ENCODE measurements around the gene TAS2R43. TPM values are rescaled to one million over a fixed set of nuclear protein-coding genes. Genes with fewer than 3 reads are reported as not detected.
"Not testable (repeated sequence)": the region's sequence is repeated elsewhere in the genome, so short reads cannot be mapped to it uniquely, and the experiment has no call there.

The TAS2R43 gene
- polyA plus RNA-seq, 1 donor: 0.48 TPM

DNA sequence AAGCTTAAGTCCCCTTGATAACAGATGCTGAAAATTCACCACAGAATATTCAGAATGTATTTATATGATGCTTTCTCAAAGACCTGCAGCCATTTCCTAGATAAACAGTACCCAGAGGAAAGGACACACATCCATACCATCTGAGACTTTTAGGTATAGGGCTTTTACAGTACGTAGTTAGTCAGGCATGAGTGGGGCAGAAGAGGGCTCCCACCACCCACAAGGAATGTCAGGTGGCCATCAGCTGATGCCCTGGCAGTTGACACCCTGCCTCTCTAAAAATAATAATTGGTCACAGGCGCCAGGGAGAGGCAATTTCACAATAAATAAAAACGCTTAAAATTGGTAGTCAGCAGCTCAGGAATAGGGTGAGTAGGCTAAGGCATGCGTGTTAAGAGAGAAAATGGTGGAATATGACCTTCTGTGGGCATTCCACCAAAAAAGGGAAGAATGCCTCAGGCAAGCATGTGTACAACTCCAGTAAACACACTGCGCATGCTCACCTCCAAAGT is 22.2 kb downstream of the TAS2R43 start:
- Histone ChIP-seq H3K27ac (ENCODE audit: low read length) (no peak overlapping the region), H3K9me3 (ENCODE audit: control insufficient read depth, low read depth, low read length) (no peaks in the 10 kb centered on the region), H3K27me3 (ENCODE audit: control insufficient read depth, insufficient read depth, low read length) (no peaks in the 10 kb centered on the region), H3K4me1 (ENCODE audit: control insufficient read depth, insufficient read depth, low read length) (no peaks in the 10 kb centered on the region), H3K4me3 (ENCODE audit: low read length) (no peak overlapping the region), H3K36me3 (ENCODE audit: control insufficient read depth, insufficient read depth, low read length) (no peaks in the 10 kb centered on the region)
- 79% methylated on average over 4 of the region's 5 CpGs for WGBS (ENCODE audit: insufficient coverage, low lambda C conversion rate)
- DNase-seq: no peak

DNA sequence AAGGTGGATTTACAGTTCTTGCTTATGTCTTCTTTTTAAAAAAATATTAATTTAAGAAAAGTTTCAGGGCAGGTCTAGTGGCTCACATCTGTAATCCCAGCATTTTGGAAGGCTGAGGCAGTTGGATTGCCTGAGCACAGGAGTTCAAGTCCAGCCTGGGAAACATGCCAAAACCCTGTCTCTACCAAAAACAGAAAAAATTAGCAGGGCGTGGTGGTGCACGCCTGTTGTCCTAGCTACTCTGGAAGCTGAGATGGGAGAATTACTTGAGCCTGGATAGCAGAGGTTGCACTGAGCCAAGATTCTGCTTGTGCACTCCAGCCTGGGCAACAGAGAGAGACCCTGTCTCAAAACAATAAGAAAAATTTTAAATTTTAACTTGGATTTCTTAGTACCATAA is 24.6 kb downstream of the TAS2R43 start:
- no peak for DNase-seq
- Histone ChIP-seq H3K4me1 (ENCODE audit: control insufficient read depth, insufficient read depth, low read length) (no peaks in the 10 kb centered on the region), H3K9me3 (ENCODE audit: control insufficient read depth, low read depth, low read length) (no peaks in the 10 kb centered on the region), H3K27me3 (ENCODE audit: control insufficient read depth, insufficient read depth, low read length) (no peaks in the 10 kb centered on the region), H3K36me3 (ENCODE audit: control insufficient read depth, insufficient read depth, low read length) (no peaks in the 10 kb centered on the region), H3K4me3 (ENCODE audit: low read length) (no peak overlapping the region), H3K27ac (ENCODE audit: low read length) (no peak overlapping the region)
- WGBS (ENCODE audit: insufficient coverage, low lambda C conversion rate): no CpG with 5 or more reads among the region's 2 CpGs

DNA sequence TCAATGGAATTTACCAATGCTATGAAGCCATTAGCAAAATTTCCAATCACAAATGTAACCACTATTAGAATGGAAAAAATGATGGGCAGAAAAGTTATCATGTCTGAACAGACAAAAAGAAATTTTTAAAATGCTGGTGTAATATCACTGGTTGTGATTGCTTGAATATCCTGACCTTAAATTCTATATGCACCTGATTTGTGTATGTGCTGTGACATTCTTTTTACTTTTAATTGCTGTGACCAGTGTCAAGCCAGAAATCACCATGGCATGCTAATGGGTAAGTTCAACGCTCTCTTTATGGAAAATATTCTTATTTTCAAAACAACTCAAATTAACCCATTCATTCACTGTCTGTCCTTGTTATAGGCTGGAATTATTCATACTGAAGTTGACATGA is 29.9 kb downstream of the TAS2R43 start, which contains the start of gene TAS2R46:
TSS of gene TAS2R46 (minus strand) at position 101 of the 400 bp plus-strand sequence. CDS start at position 101, 0 bp downstream.
- not testable (repeated sequence) for H3K9me3 ChIP-seq (ENCODE audit: control insufficient read depth, low read depth, low read length); H3K36me3 ChIP-seq (ENCODE audit: control insufficient read depth, insufficient read depth, low read length); H3K4me3 ChIP-seq (ENCODE audit: low read length); H3K27ac ChIP-seq (ENCODE audit: low read length); H3K27me3 ChIP-seq (ENCODE audit: control insufficient read depth, insufficient read depth, low read length); DNase-seq; H3K4me1 ChIP-seq (ENCODE audit: control insufficient read depth, insufficient read depth, low read length)
- no CpG with 5 or more reads among the region's 1 CpG for WGBS (ENCODE audit: insufficient coverage, low lambda C conversion rate)

DNA sequence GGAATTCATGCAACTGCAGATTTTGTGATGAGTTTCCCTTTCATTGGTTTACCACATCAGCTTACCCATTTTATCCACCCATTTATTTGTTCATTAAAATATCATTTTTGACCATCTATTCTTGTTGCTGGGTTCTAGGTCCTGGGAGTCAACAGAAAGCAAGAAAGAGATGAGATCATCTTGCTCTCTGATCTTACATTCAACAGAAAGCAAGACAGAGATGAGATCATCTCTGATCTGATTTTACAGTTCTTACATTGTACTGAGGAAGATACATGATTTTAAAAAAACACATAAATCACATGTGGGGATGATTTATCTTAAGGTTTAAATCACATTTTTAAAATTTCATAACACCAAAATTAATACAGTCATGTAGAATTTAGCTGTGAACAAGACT is 32.3 kb downstream of the TAS2R43 start:
- H3K4me1 ChIP-seq (ENCODE audit: control insufficient read depth, insufficient read depth, low read length): no peaks in the 10 kb centered on the region
- H3K27ac ChIP-seq (ENCODE audit: low read length): no peak overlapping the region
- H3K27me3 ChIP-seq (ENCODE audit: control insufficient read depth, insufficient read depth, low read length): no peaks in the 10 kb centered on the region
- H3K9me3 ChIP-seq (ENCODE audit: control insufficient read depth, low read depth, low read length): no peaks in the 10 kb centered on the region
- no peak for DNase-seq
- H3K36me3 ChIP-seq (ENCODE audit: control insufficient read depth, insufficient read depth, low read length): no peaks in the 10 kb centered on the region
- H3K4me3 ChIP-seq (ENCODE audit: low read length): no peak overlapping the region

DNA sequence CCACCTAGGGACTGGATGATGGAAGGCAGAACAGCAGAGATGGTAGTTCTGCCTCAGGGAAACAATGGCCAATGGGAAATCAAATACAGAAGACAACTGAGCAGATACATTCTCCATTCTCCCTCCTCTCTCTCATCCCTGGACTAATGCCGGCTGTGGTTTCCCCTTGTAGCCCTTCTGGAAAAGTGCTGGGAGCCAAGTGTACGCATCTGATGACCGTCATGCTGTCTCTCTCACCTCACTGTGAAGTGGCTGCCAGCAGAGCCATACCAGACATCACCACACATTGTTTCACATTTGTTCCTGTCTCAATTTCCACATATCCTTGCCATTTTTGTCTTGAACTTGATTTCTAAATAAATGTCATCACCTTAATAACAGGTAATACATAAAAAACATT is 33.1 kb downstream of the TAS2R43 start:
- Histone ChIP-seq H3K27ac (ENCODE audit: low read length) (no peak overlapping the region), H3K27me3 (ENCODE audit: control insufficient read depth, insufficient read depth, low read length) (no peaks in the 10 kb centered on the region), H3K36me3 (ENCODE audit: control insufficient read depth, insufficient read depth, low read length) (no peaks in the 10 kb centered on the region), H3K4me1 (ENCODE audit: control insufficient read depth, insufficient read depth, low read length) (no peaks in the 10 kb centered on the region), H3K4me3 (ENCODE audit: low read length) (no peak overlapping the region), H3K9me3 (ENCODE audit: control insufficient read depth, low read depth, low read length) (no peaks in the 10 kb centered on the region)
- no peak for DNase-seq
- WGBS (ENCODE audit: insufficient coverage, low lambda C conversion rate): no CpG with 5 or more reads among the region's 3 CpGs

DNA sequence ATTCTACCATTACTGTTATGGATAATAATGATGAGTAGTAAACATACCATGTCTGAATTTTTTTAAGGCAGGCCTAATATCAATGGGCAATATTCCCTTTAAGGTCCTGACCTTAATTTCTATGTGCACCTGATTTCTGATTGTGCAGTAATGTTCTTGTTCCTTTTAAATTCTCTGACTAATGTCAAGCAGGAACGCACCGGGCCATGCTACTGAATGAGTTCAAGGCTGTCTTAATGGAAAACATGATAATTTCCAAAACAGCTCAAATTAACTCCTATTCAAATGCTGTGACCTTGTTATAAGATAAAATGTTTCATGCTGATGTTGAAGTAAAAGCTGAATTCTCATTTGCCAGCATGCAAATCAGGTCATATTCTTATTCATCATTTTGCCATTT is 36.8 kb downstream of the TAS2R43 start:
- H3K4me3 ChIP-seq (ENCODE audit: low read length): no peak overlapping the region
- H3K27me3 ChIP-seq (ENCODE audit: control insufficient read depth, insufficient read depth, low read length): no peaks in the 10 kb centered on the region
- peaks cover under 1% of the 10 kb centered on the region for H3K36me3 ChIP-seq (ENCODE audit: control insufficient read depth, insufficient read depth, low read length)
- no peaks in the 10 kb centered on the region for H3K9me3 ChIP-seq (ENCODE audit: control insufficient read depth, low read depth, low read length)
- no CpG with 5 or more reads among the region's 2 CpGs for WGBS (ENCODE audit: insufficient coverage, low lambda C conversion rate)
- H3K27ac ChIP-seq (ENCODE audit: low read length): no peak overlapping the region
- no peak for DNase-seq
- no peaks in the 10 kb centered on the region for H3K4me1 ChIP-seq (ENCODE audit: control insufficient read depth, insufficient read depth, low read length)

DNA sequence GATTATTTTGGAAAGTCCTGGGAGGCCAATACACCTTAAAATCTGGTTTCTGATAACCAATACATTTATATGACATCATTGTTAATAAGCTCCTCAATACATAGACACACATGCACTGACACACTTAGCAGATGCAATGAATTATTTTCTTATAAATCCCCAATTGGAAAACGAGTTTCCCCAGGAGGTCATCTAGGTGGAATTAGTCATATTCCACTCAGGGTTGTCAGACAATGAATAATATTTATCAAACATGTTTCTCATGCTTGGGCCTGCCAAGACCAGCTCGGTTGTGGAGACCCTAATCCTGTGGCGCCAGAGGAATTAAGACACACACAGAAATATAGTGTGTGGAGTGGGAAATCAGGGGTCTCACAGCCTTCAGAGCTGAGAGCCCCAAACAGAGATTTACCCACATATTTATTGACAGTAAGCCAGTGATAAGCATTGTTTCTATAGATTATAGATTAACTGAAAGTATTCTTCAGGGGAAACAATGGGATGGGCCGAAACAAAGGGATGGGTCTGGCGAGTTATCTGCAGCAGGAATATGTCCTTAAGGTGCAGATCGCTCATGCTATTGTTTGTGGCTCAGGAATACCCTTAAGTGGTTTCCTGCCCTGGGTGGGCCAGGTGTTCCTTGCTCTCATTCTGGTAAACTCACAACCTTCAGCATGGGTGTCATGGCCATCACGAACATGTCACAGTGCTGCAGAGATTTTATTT is 42.1 kb downstream of the TAS2R43 start:
- no CpG with 5 or more reads among the region's 7 CpGs for WGBS (ENCODE audit: insufficient coverage, low lambda C conversion rate)
- H3K4me3 ChIP-seq (ENCODE audit: low read length); H3K36me3 ChIP-seq (ENCODE audit: control insufficient read depth, insufficient read depth, low read length); H3K4me1 ChIP-seq (ENCODE audit: control insufficient read depth, insufficient read depth, low read length); H3K9me3 ChIP-seq (ENCODE audit: control insufficient read depth, low read depth, low read length); H3K27ac ChIP-seq (ENCODE audit: low read length); DNase-seq; H3K27me3 ChIP-seq (ENCODE audit: control insufficient read depth, insufficient read depth, low read length): not testable (repeated sequence)

DNA sequence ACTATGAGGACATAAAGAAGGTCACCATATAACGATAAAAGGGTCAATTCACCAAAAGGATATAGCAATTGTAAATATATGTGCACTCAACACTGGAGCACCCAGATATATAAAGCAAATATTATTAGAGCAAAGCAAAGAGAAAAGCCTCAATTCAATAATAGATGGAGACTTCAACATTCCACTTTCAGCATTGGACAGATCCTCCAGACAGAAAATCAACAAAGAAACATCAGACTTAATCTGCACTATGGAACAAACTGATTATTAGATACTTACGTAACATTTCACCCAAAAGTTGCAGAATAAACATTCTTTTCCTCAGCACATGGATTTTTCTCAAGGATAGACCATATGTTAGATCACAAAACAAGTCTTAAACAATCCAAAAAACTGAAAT is 50.7 kb downstream of the TAS2R43 start:
- H3K4me3 ChIP-seq (ENCODE audit: low read length); H3K36me3 ChIP-seq (ENCODE audit: control insufficient read depth, insufficient read depth, low read length); H3K27ac ChIP-seq (ENCODE audit: low read length); H3K4me1 ChIP-seq (ENCODE audit: control insufficient read depth, insufficient read depth, low read length); H3K27me3 ChIP-seq (ENCODE audit: control insufficient read depth, insufficient read depth, low read length); DNase-seq; H3K9me3 ChIP-seq (ENCODE audit: control insufficient read depth, low read depth, low read length): not testable (repeated sequence)
- 67% methylated on average over 1 of the region's 2 CpGs for WGBS (ENCODE audit: insufficient coverage, low lambda C conversion rate)

Other genes with a start within 250 kb of the TAS2R43 start
- gene PRR4, start 242.8 kb downstream of the TAS2R43 start, polyA plus RNA-seq: 6.1 TPM
- 7.3 TPM for gene PRH1, start 208.1 kb downstream of the TAS2R43 start, polyA plus RNA-seq
- gene TAS2R13, start 182.8 kb downstream of the TAS2R43 start, polyA plus RNA-seq: 0.03 TPM
- gene PRH2, start 163.1 kb downstream of the TAS2R43 start, polyA plus RNA-seq: 0.55 TPM
- 3.5 TPM for gene TAS2R14, start 153.1 kb downstream of the TAS2R43 start, polyA plus RNA-seq
- 0.04 TPM for gene TAS2R50, start 105.4 kb downstream of the TAS2R43 start, polyA plus RNA-seq
- gene TAS2R20, start 94.0 kb downstream of the TAS2R43 start, polyA plus RNA-seq: 2.5 TPM
- gene TAS2R19, start 69.7 kb downstream of the TAS2R43 start, polyA plus RNA-seq: 0.87 TPM
- 0.82 TPM for gene TAS2R31, start 60.9 kb downstream of the TAS2R43 start, polyA plus RNA-seq
- gene TAS2R46, start 30.0 kb downstream of the TAS2R43 start, polyA plus RNA-seq: 0.13 TPM
- gene TAS2R30, start 42.3 kb upstream of the TAS2R43 start, polyA plus RNA-seq: 0.07 TPM
- gene SMIM10L1, start 78.9 kb upstream of the TAS2R43 start, polyA plus RNA-seq: 13.2 TPM
- 0.06 TPM for gene TAS2R42, start 94.6 kb upstream of the TAS2R43 start, polyA plus RNA-seq
- not detected for gene PRB3, start 177.4 kb upstream of the TAS2R43 start, polyA plus RNA-seq
- not detected for gene PRB4, start 218.1 kb upstream of the TAS2R43 start, polyA plus RNA-seq

Measured in large intestine (tissue), 3 donors.